Lower leg skin (tissue), 3 donors: Measurements from ENCODE around the gene AKR1A1.

Experiments
- CTCF ChIP-seq, 3 donors: fragments of 450-650 bp; IDR thresholded peaks; one replicate each; pipeline ENCODE4 v1.5.1; 2016; ENCODE audit warnings: antibody characterized with exemption in 3 of 3, mild to moderate bottlenecking in 3 of 3, moderate library complexity in 2 of 3
- POLR2A ChIP-seq, 2 donors: fragments of 450-650 bp; IDR thresholded peaks; one replicate each; pipeline ENCODE4 v1.6.1; 2016 to 2017; ENCODE audit warnings: antibody characterized with exemption in 2 of 2, mild to moderate bottlenecking in 1 of 2, moderate library complexity in 1 of 2

GRCh38 chr1:45501505-45501859 lies 49.1 kb upstream of the AKR1A1 start:
- TF ChIP-seq CTCF (IDR thresholded peaks at IDR 0.05) (no peak), POLR2A (IDR thresholded peaks at IDR 0.05) (no peak)
